Motor neuron (in vitro differentiated cells): Measurements from ENCODE around the gene PDGFD. TPM values are rescaled to one million over a fixed set of nuclear protein-coding genes. Genes with fewer than 3 reads are reported as not detected.
A peak's percentile ranks its signal among the peaks of the same experiment; 100 is the strongest.

ENCODE experiments used
- ATAC-seq, 8 experiments: fragments of 200-7000 bp; cut with Tn5 transposase; replicated peaks in 6 of 8; 2 replicates each; pipeline ENCODE4 v1.8.0; 2021; ENCODE audit warnings: mild to moderate bottlenecking in 8 of 8, moderate library complexity in 8 of 8
- H3K27ac ChIP-seq, 2 donors: fragments of 250-450 bp; sonication (Bioruptor Pico); 2 replicates each; pipeline ENCODE4 v1.9.0; 2021; ENCODE audit warnings: antibody characterized with exemption in 2 of 2, mild to moderate bottlenecking in 2 of 2, moderate library complexity in 1 of 2
- H3K4me1 ChIP-seq, 2 donors: fragments of 250-450 bp; sonication (Bioruptor Pico); replicated peaks in 1 of 2; 2 replicates each; pipeline ENCODE4 v1.6.1; 2021; ENCODE audit warnings: antibody characterized with exemption in 2 of 2, mild to moderate bottlenecking in 2 of 2, moderate library complexity in 1 of 2
- H3K4me3 ChIP-seq, 5 donors: fragments of 250-450 bp; sonication (Bioruptor Pico); 2 replicates each; pipeline ENCODE4 v1.9.0; 2021; ENCODE audit warnings: antibody characterized with exemption in 5 of 5, mild to moderate bottlenecking in 5 of 5, moderate library complexity in 4 of 5
- WGBS, 10 experiments: fragments of 450-650 bp; shearing (Covaris generic); methylation state at CpG; one replicate each; pipeline ENCODE4 v1.0.0; 2022; 5-methylcytosine and 5-hydroxymethylcytosine counted together
- in situ Hi-C, 9 experiments: fragments of 400-800 bp; cut with MboI; loops; one replicate each; pipeline ENCODE4 v1.15.0; 2021; ENCODE audit warnings: low sequenced_read_pairs in 9 of 9, low pct_unique_long_range_greater_than_20kb in 2 of 9; ENCODE audit not compliant: unreplicated experiment in 9 of 9
- total RNA-seq, 8 experiments: library from RNA; unstranded; fragments of 300-600 nt; gene quantifications; 2 replicates each; pipeline versions ENCODE4 v1.2.3 to v1.2.4, GENCODE V29; 2022

Gene PDGFD
- total RNA-seq, 8 experiments from 2014 or later, result 0.43 to 23.1 (median 3.0) TPM

- 0 to 94% (median 76%) methylated on average over 2 to 5 of the region's 5 CpGs for WGBS, 10 experiments
- Histone ChIP-seq H3K4me3 (no peak overlapping the region), H3K27ac (no peak overlapping the region), H3K4me1 (peaks cover 0 to 8% of the 10 kb centered on the region in 2 donors)
- ATAC-seq, result no peak
- in situ Hi-C loops, result no loop called here
Observed at GRCh38 chr11:104086621-104087020, 77.3 kb downstream of the PDGFD start.

- in situ Hi-C loops, result no loop called here
- ATAC-seq, result no peak
- no peak overlapping the region for H3K27ac ChIP-seq
Observed at GRCh38 chr11:104078995-104079394, 85.0 kb downstream of the PDGFD start.

GRCh38 chr11:104078245-104078644 lies 85.7 kb downstream of the PDGFD start:
- Histone ChIP-seq H3K27ac (no peak overlapping the region), H3K4me1 (no peaks in the 10 kb centered on the region), H3K4me3 (no peak overlapping the region)
- in situ Hi-C loops, result no loop called here
- no peak for ATAC-seq
- WGBS, 10 experiments, result 58 to 100% (median 84%) methylated on average over 1 to 4 of the region's 4 CpGs; no CpG with 5 or more reads in 2 of the 10 experiments

More at GRCh38 chr11:104078995-104079394, 85.0 kb downstream of the PDGFD start:
- no peak overlapping the region for H3K4me3 ChIP-seq
- no peaks in the 10 kb centered on the region for H3K4me1 ChIP-seq

GRCh38 chr11:104076455-104076854 lies 87.5 kb downstream of the PDGFD start:
- Histone ChIP-seq H3K27ac (no peak overlapping the region), H3K4me3 (no peak overlapping the region), H3K4me1 (no peaks in the 10 kb centered on the region)
- 43 to 100% (median 73%) methylated on average over 1 to 2 of the region's 2 CpGs; no CpG with 5 or more reads in 1 of the 10 experiments for WGBS, 10 experiments
- ATAC-seq, result no peak
- in situ Hi-C loops, result no loop called here

GRCh38 chr11:104075706-104076105 lies 88.2 kb downstream of the PDGFD start:
- in situ Hi-C loops, result no loop called here
- no peak for ATAC-seq
- H3K27ac ChIP-seq, result no peak overlapping the region
- WGBS, 10 experiments, result 60 to 100% (median 90%) methylated on average over 1 to 4 of the region's 4 CpGs; no CpG with 5 or more reads in 1 of the 10 experiments
- no peaks in the 10 kb centered on the region for H3K4me1 ChIP-seq
- H3K4me3 ChIP-seq, result no peak overlapping the region

- ATAC-seq, result no peak
- in situ Hi-C loops, result no loop called here
- H3K4me3 ChIP-seq, result no peak overlapping the region
- no peak overlapping the region for H3K27ac ChIP-seq
- no peaks in the 10 kb centered on the region for H3K4me1 ChIP-seq
Observed at GRCh38 chr11:104075091-104075490, 88.9 kb downstream of the PDGFD start.

GRCh38 chr11:104073950-104074705 lies 89.8 kb downstream of the PDGFD start:
- Histone ChIP-seq H3K4me3 (no peak overlapping the region), H3K27ac (no peak overlapping the region), H3K4me1 (no peaks in the 10 kb centered on the region)
- 20 to 80% (median 67%) methylated on average over 1 to 3 of the region's 3 CpGs; no CpG with 5 or more reads in 4 of the 10 experiments for WGBS, 10 experiments
- in situ Hi-C loops, result no loop called here
- peak in 4 of 8 experiments; percentile 48 to 66 (median 56) for ATAC-seq

- 54 to 100% (median 83%) methylated on average over 1 of the region's 1 CpG for WGBS, 10 experiments
- Histone ChIP-seq H3K27ac (no peak overlapping the region), H3K4me1 (no peaks in the 10 kb centered on the region), H3K4me3 (no peak overlapping the region)
- in situ Hi-C loops, result no loop called here
- ATAC-seq, result no peak
Observed at GRCh38 chr11:104067534-104067933, 96.4 kb downstream of the PDGFD start.

- in situ Hi-C loops, result no loop called here
- no peaks in the 10 kb centered on the region for H3K4me1 ChIP-seq
- 65 to 100% (median 94%) methylated on average over 1 to 5 of the region's 5 CpGs for WGBS, 10 experiments
- no peak for ATAC-seq
- no peak overlapping the region for H3K4me3 ChIP-seq
- no peak overlapping the region for H3K27ac ChIP-seq
Observed at GRCh38 chr11:104064034-104064630, 99.8 kb downstream of the PDGFD start.

- Histone ChIP-seq H3K27ac (no peak overlapping the region), H3K4me1 (no peaks in the 10 kb centered on the region), H3K4me3 (no peak overlapping the region)
- no peak for ATAC-seq
- WGBS, 10 experiments, result 47 to 100% (median 90%) methylated on average over 1 to 9 of the region's 9 CpGs; no CpG with 5 or more reads in 2 of the 10 experiments
- in situ Hi-C loops, result no loop called here
Observed at GRCh38 chr11:104061853-104062521, 102.0 kb downstream of the PDGFD start.

- Histone ChIP-seq H3K4me3 (no peak overlapping the region), H3K27ac (no peak overlapping the region), H3K4me1 (no peaks in the 10 kb centered on the region)
- no peak for ATAC-seq
- in situ Hi-C loops, result no loop called here
- 57 to 100% (median 87%) methylated on average over 1 of the region's 1 CpG; no CpG with 5 or more reads in 2 of the 10 experiments for WGBS, 10 experiments
Observed at GRCh38 chr11:104060820-104061219, 103.1 kb downstream of the PDGFD start.

- Histone ChIP-seq H3K27ac (no peak overlapping the region), H3K4me3 (no peak overlapping the region), H3K4me1 (no peaks in the 10 kb centered on the region)
- peak in 3 of 8 experiments; percentile 64 to 73 (median 72) for ATAC-seq
- in situ Hi-C loops, result no loop called here
- WGBS, 10 experiments, result 55 to 100% (median 90%) methylated on average over 1 to 3 of the region's 3 CpGs
Observed at GRCh38 chr11:104060004-104060794, 103.7 kb downstream of the PDGFD start.

- peak in 3 of 8 experiments; percentile 51 to 69 (median 58) for ATAC-seq
- in situ Hi-C loops, result no loop called here
- H3K4me3 ChIP-seq, result no peak overlapping the region
- 29 to 100% (median 68%) methylated on average over 1 to 4 of the region's 4 CpGs; no CpG with 5 or more reads in 1 of the 10 experiments for WGBS, 10 experiments
- no peak overlapping the region for H3K27ac ChIP-seq
- H3K4me1 ChIP-seq, result no peaks in the 10 kb centered on the region
Observed at GRCh38 chr11:104058680-104059079, 105.3 kb downstream of the PDGFD start.
